GM23338 (cell line): ENCODE measurements around the gene ATG4B. TPM values are rescaled to one million over a fixed set of nuclear protein-coding genes. Genes with fewer than 3 reads are reported as not detected.

Experiments used
- ATAC-seq: fragments of 200-7000 bp; cut with Tn5 transposase; 3 replicates; pipeline ENCODE4 v1.9.1; 2020
- DNase-seq: peaks from one replicate; pipeline ENCODE4 v3.0.0-alpha.2; 2015; ENCODE audit warnings: low spot score
- H2AFZ ChIP-seq: fragments of 200-600 bp; sonication (generic); 2 replicates; pipeline ENCODE4 v1.8.0; 2016; ENCODE audit warnings: antibody characterized with exemption, mild to moderate bottlenecking, moderate library complexity
- H3F3A ChIP-seq: fragments of 200-600 bp; sonication (generic); replicated peaks from 2 replicates; pipeline ENCODE4 v1.8.0; 2017; ENCODE audit warnings: antibody characterized with exemption, mixed run types, low read depth
- H3K27ac ChIP-seq: fragments of 200-600 bp; sonication (generic); 2 replicates; pipeline ENCODE4 v1.6.1; 2016; ENCODE audit warnings: low read depth
- H3K27me3 ChIP-seq: fragments of 200-600 bp; sonication (generic); 2 replicates; pipeline ENCODE4 v1.8.0; 2016; ENCODE audit warnings: mild to moderate bottlenecking, mixed run types, moderate library complexity; ENCODE audit not compliant: insufficient read depth
- H3K36me3 ChIP-seq: fragments of 200-600 bp; sonication (generic); 2 replicates; pipeline ENCODE4 v1.8.0; 2016; ENCODE audit warnings: mild to moderate bottlenecking; ENCODE audit not compliant: insufficient read depth
- H3K4me1 ChIP-seq: fragments of 200-600 bp; sonication (generic); 2 replicates; pipeline ENCODE4 v1.8.0; 2016; ENCODE audit warnings: mild to moderate bottlenecking, moderate library complexity; ENCODE audit not compliant: insufficient read depth
- H3K4me2 ChIP-seq: fragments of 200-600 bp; sonication (generic); 2 replicates; pipeline ENCODE4 v1.7.1; 2017; ENCODE audit warnings: mixed run types
- H3K4me3 ChIP-seq: fragments of 200-600 bp; sonication (generic); 2 replicates; pipeline ENCODE4 v1.6.1; 2016; ENCODE audit warnings: mixed run types
- H3K79me2 ChIP-seq: fragments of 200-600 bp; sonication (generic); replicated peaks from 2 replicates; pipeline ENCODE4 v1.8.0; 2017; ENCODE audit warnings: mild to moderate bottlenecking; ENCODE audit not compliant: insufficient read depth
- H3K9me2 ChIP-seq: fragments of 200-600 bp; sonication (generic); 2 replicates; pipeline ENCODE4 v1.8.0; 2017; ENCODE audit not compliant: insufficient read depth
- H4K20me1 ChIP-seq: fragments of 200-600 bp; sonication (generic); replicated peaks from 2 replicates; pipeline ENCODE4 v1.8.0; 2017; ENCODE audit warnings: mild to moderate bottlenecking; ENCODE audit not compliant: insufficient read depth
- H3K27ac Mint-ChIP-seq: 2 replicates; pipeline ENCODE4 v1.8.0; 2020; ENCODE audit warnings: inconsistent platforms, mild to moderate bottlenecking, moderate library complexity, mixed read lengths
- H3K27me3 Mint-ChIP-seq: 3 replicates; pipeline ENCODE4 v1.8.0; 2022; ENCODE audit warnings: low read depth, mild to moderate bottlenecking, moderate library complexity, mixed read lengths, inconsistent platforms; ENCODE audit not compliant: insufficient read depth, poor library complexity
- H3K36me3 Mint-ChIP-seq: 3 replicates; pipeline ENCODE4 v1.8.0; 2021; ENCODE audit warnings: low read depth, mild to moderate bottlenecking, inconsistent platforms, moderate library complexity, mixed read lengths
- H3K4me1 Mint-ChIP-seq: 3 replicates; pipeline ENCODE4 v1.8.0; 2020; ENCODE audit warnings: mild to moderate bottlenecking, inconsistent platforms, mixed read lengths
- H3K4me3 Mint-ChIP-seq: 3 replicates; pipeline ENCODE4 v1.8.0; 2021; ENCODE audit warnings: moderate library complexity, mild to moderate bottlenecking, inconsistent platforms, mixed read lengths
- H3K9me3 Mint-ChIP-seq: 3 replicates; pipeline ENCODE4 v1.8.0; 2020; ENCODE audit warnings: moderate library complexity, mild to moderate bottlenecking, inconsistent platforms, mixed read lengths
- CTCF ChIP-seq, 2 experiments: fragments of 200-600 bp in 1 of 2; sonication (generic) in 1 of 2; conservative IDR thresholded peaks; 2 replicates each; pipeline versions ENCODE4 v1.5.1 to v1.6.1; 2016 to 2017; ENCODE audit warnings: antibody characterized with exemption in 2 of 2, low read depth in 2 of 2, mild to moderate bottlenecking in 2 of 2, moderate library complexity in 1 of 2
- EZH2phosphoT487 ChIP-seq: fragments of 200-600 bp; sonication (generic); IDR thresholded peaks from one replicate; pipeline ENCODE4 v1.8.1; 2018; ENCODE audit warnings: antibody characterized with exemption; ENCODE audit not compliant: unreplicated experiment
- JUNB ChIP-seq: IDR thresholded peaks from one replicate; pipeline ENCODE4 v1.6.1; 2016; ENCODE audit warnings: antibody characterized with exemption; ENCODE audit not compliant: unreplicated experiment
- POLR2AphosphoS5 ChIP-seq: IDR thresholded peaks from 2 replicates; pipeline ENCODE4 v1.6.1; 2016; ENCODE audit warnings: antibody characterized with exemption, low read depth
- ZNF114 ChIP-seq: fragments of 250-450 bp; sonication (Bioruptor Pico); IDR thresholded peaks from 2 replicates; pipeline ENCODE4 v1.5.0; 2020; ENCODE audit warnings: mild to moderate bottlenecking, moderate library complexity
- ZNF462 ChIP-seq: fragments of 250-450 bp; sonication (Bioruptor Pico); IDR thresholded peaks from 2 replicates; pipeline ENCODE4 v1.5.0; 2020; ENCODE audit warnings: mild to moderate bottlenecking, moderate library complexity
- polyA plus RNA-seq: library from polyadenylated mRNA; unstranded; fragments of >200 nt; fragmentation: Nextera tagmentation; extraction: Ambion mirVana; gene quantifications from 2 replicates; pipeline ENCODE4 v1.2.1, GENCODE V29; 2016
- total RNA-seq: library from RNA; depleted of rRNA; stranded (reverse); fragments of >200 nt; shearing (Covaris generic); gene quantifications from 2 replicates; pipeline ENCODE4 v1.2.3, GENCODE V29; 2014
- TF ChIP-seq, protein P1 (sequence below): IDR thresholded peaks from one replicate; pipeline ENCODE4 v1.6.1; 2018; ENCODE audit warnings: antibody characterized with exemption; ENCODE audit not compliant: unreplicated experiment

The ATG4B gene
- total and polyA plus RNA-seq, 2 experiments from 2014 or later: 102 to 104 TPM

GRCh38 chr2:241608881-241609280 lies 28.6 kb upstream of the ATG4B start:
- DNase-seq: no peak
- Histone ChIP-seq H3K4me2 (no peak overlapping the region), H3K4me3 (no peak overlapping the region), H3K27ac (no peak overlapping the region), H3K79me2 (peaks cover 31% of the 10 kb centered on the region), H3K36me3 (no peaks in the 10 kb centered on the region; the same call in 1 of the 2 replicates), H2AFZ (no peak overlapping the region), H3F3A (0 out of 2 replicates have a peak, but pooled peaks cover 5% of the 10 kb centered on the region), H3K27me3 (no peaks in the 10 kb centered on the region), H4K20me1 (peaks cover 2% of the 10 kb centered on the region; the same call in 1 of the 2 replicates), H3K4me1 (no peaks in the 10 kb centered on the region), H3K9me2 (no peaks in the 10 kb centered on the region)
- H3K36me3 Mint-ChIP-seq: peaks cover 10% of the 10 kb centered on the region; the same call in 1 of the 3 replicates
- H3K4me3 Mint-ChIP-seq: peak overlapping the region; percentile 68
- peaks cover 13% of the 10 kb centered on the region for H3K4me1 Mint-ChIP-seq
- TF ChIP-seq EZH2phosphoT487 (no peak), CTCF (conservative IDR thresholded peaks at IDR 0.05; ENCODE audit: low read depth in 2 of 2) (no peak), ZNF114 (CRISPR knock-in tag) (no peak), JUNB (no peak)
- TF ChIP-seq, protein P1, sequence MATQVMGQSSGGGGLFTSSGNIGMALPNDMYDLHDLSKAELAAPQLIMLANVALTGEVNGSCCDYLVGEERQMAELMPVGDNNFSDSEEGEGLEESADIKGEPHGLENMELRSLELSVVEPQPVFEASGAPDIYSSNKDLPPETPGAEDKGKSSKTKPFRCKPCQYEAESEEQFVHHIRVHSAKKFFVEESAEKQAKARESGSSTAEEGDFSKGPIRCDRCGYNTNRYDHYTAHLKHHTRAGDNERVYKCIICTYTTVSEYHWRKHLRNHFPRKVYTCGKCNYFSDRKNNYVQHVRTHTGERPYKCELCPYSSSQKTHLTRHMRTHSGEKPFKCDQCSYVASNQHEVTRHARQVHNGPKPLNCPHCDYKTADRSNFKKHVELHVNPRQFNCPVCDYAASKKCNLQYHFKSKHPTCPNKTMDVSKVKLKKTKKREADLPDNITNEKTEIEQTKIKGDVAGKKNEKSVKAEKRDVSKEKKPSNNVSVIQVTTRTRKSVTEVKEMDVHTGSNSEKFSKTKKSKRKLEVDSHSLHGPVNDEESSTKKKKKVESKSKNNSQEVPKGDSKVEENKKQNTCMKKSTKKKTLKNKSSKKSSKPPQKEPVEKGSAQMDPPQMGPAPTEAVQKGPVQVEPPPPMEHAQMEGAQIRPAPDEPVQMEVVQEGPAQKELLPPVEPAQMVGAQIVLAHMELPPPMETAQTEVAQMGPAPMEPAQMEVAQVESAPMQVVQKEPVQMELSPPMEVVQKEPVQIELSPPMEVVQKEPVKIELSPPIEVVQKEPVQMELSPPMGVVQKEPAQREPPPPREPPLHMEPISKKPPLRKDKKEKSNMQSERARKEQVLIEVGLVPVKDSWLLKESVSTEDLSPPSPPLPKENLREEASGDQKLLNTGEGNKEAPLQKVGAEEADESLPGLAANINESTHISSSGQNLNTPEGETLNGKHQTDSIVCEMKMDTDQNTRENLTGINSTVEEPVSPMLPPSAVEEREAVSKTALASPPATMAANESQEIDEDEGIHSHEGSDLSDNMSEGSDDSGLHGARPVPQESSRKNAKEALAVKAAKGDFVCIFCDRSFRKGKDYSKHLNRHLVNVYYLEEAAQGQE: no peak
- ATAC-seq: no peak
- peaks cover 8% of the 10 kb centered on the region for H3K27me3 Mint-ChIP-seq
- H3K9me3 Mint-ChIP-seq: no peaks in the 10 kb centered on the region
- H3K27ac Mint-ChIP-seq: no peak overlapping the region; the same call in 1 of the 2 replicates

DNA sequence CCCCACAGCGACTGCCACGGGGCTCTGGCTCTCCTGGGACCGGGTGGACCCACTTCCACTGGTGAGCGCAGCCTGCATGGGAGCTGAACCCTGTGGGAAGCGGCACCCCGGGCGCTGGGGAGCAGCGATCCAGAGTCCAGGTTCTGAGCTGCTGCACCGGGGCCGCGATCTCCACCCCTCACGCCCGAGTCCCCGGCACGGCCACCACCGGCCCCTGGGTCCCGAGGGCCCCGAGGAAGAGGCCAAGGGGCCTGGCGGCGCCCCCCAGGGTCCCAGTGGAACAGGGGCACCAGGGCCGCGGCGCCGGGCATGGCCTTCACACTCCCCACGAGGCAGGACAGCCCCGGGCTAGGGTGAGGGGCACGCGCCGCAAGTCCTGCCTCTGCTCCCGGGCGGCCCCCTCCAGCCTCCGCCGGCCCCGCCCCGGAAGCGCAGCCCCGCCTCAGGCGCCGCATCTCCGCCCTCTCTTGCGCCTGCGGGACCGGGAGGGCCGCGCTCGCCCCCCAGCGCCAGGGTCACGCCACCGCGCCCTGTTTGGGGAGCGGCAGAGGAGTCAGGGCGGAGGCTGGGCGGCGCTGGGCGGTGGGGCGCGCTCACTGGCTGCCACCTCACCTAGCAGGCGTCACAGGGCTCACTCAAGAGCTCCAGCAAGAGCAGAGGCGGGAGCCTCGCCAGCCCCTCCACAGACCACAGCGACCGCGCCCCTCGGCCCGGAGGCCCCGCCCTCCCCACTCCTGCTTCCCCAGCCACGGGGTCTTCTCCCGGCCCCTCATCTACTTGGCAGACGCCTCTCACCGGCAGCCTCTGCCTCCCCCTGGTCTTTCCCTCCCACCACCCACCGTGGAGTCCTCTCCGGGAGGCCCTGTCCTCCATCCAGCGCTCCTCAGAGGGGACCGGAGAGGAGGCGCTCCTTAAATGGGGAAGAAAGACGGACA lies 27.4 kb upstream of the ATG4B start:
- Histone ChIP-seq H3F3A (0 out of 2 replicates have a peak, but pooled peaks cover 5% of the 10 kb centered on the region), H3K79me2 (peaks cover 43% of the 10 kb centered on the region), H3K36me3 (no peaks in the 10 kb centered on the region; the same call in 1 of the 2 replicates), H3K4me3 (peak overlapping the region; percentile 71), H3K9me2 (no peaks in the 10 kb centered on the region), H3K4me2 (peak overlapping the region; percentile 88), H2AFZ (peak overlapping the region; percentile 91), H3K4me1 (no peaks in the 10 kb centered on the region), H3K27me3 (no peaks in the 10 kb centered on the region), H3K27ac (peak overlapping the region; percentile 90), H4K20me1 (peaks cover 2% of the 10 kb centered on the region; the same call in 1 of the 2 replicates)
- Mint-ChIP-seq H3K27ac (peak overlapping the region; percentile 88), H3K4me1 (peaks cover 16% of the 10 kb centered on the region), H3K4me3 (peak overlapping the region; percentile 74), H3K9me3 (no peaks in the 10 kb centered on the region), H3K36me3 (peaks cover 6% of the 10 kb centered on the region; the same call in 1 of the 3 replicates), H3K27me3 (peaks cover 8% of the 10 kb centered on the region)
- DNase-seq (peak; percentile 97), ATAC-seq (peak; percentile 97)
- TF ChIP-seq POLR2AphosphoS5 (peak; percentile 76), ZNF462 (CRISPR knock-in tag) (no peak)
